GM18505 (cell line): Measurements from ENCODE around the gene LRRC31.

Source experiments
- ATAC-seq: cut with Tn5 transposase; IDR thresholded peaks from one replicate; pipeline ENCODE4 v1.9.1; 2021; ENCODE audit not compliant: unreplicated experiment
- POLR2A ChIP-seq: IDR thresholded peaks from 4 replicates; pipeline ENCODE4 v1.6.1; 2011; ENCODE audit warnings: borderline replicate concordance; ENCODE audit not compliant: insufficient read depth, insufficient read length; ENCODE audit errors: extremely low read depth

The LRRC31 gene

GRCh38 chr3:169847896-169848295, 21.8 kb downstream of the LRRC31 start:
- no peak for TF ChIP-seq POLR2A
- ATAC-seq: no peak

- no peak for TF ChIP-seq POLR2A
- ATAC-seq: peak; percentile 97
Measured at GRCh38 chr3:169846458-169847193, 23.1 kb downstream of the LRRC31 start.

- no peak for TF ChIP-seq POLR2A
- ATAC-seq: no peak
Measured at GRCh38 chr3:169842960-169843359, 26.8 kb downstream of the LRRC31 start.

GRCh38 chr3:169841171-169841570, 28.6 kb downstream of the LRRC31 start:
- no peak for TF ChIP-seq POLR2A
- no peak for ATAC-seq

- no peak for TF ChIP-seq POLR2A
- ATAC-seq: no peak
Measured at GRCh38 chr3:169838511-169839030, 31.2 kb downstream of the LRRC31 start.

GRCh38 chr3:169836942-169837275, 32.8 kb downstream of the LRRC31 start:
- ATAC-seq: no peak
- no peak for TF ChIP-seq POLR2A

GRCh38 chr3:169836078-169836941, 33.4 kb downstream of the LRRC31 start:
- peak; percentile 88 for ATAC-seq
- no peak for TF ChIP-seq POLR2A

- no peak for TF ChIP-seq POLR2A
- no peak for ATAC-seq
Measured at GRCh38 chr3:169835533-169835932, 34.2 kb downstream of the LRRC31 start.

GRCh38 chr3:169827712-169828111, 42.0 kb downstream of the LRRC31 start:
- no peak for TF ChIP-seq POLR2A
- ATAC-seq: no peak

GRCh38 chr3:169825316-169825715, 44.4 kb downstream of the LRRC31 start:
- no peak for ATAC-seq
- no peak for TF ChIP-seq POLR2A

- TF ChIP-seq POLR2A: no peak
- no peak for ATAC-seq
Measured at GRCh38 chr3:169822983-169823382, 46.8 kb downstream of the LRRC31 start.

- ATAC-seq: no peak
- TF ChIP-seq POLR2A: no peak
Measured at GRCh38 chr3:169822540-169822939, 47.2 kb downstream of the LRRC31 start.

- ATAC-seq: no peak
- no peak for TF ChIP-seq POLR2A
Measured at GRCh38 chr3:169822091-169822490, 47.6 kb downstream of the LRRC31 start.

GRCh38 chr3:169818316-169818715, 51.4 kb downstream of the LRRC31 start:
- TF ChIP-seq POLR2A: no peak
- no peak for ATAC-seq

- TF ChIP-seq POLR2A: no peak
Measured at GRCh38 chr3:169815590-169816150, 54.1 kb downstream of the LRRC31 start.

More at GRCh38 chr3:169815590-169816150, 54.1 kb downstream of the LRRC31 start:
- ATAC-seq: no peak
